ENCODE data around the gene UGT2B7. TPM values are rescaled to one million over a fixed set of nuclear protein-coding genes. Genes with fewer than 3 reads are reported as not detected.

Gene UGT2B7
- total and polyA plus RNA-seq, 2 donors (not counting 1 experiment from before 2014, with no cell fraction given) = not detected

DNA sequence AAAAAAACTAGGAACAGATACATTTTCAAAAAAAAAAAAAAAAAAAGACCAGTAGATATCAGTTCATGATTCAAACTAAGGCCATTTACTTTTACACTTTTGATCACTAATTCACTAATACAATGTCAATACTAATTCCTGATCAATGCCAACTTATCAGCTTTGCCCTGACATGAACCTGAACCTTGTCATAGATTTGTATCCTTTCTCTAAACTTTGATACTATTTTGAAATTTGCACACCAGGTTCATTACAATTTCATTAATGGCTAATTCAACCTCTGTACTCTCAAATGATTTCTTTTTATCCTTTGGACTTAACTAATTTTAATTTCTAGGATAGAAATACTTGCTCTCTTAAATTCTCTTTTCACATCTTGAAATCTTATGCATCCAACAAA is 37.7 kb downstream of the UGT2B7 start:
- Histone ChIP-seq H3K36me3 (replicated peaks in 1 of 2; ENCODE audit: control extremely low read depth in 1 of 2, control insufficient read depth in 1 of 2, extremely low read depth in 1 of 2, insufficient read depth in 2 of 2, low read length in 1 of 2) (no peaks in the 10 kb centered on the region), H3K79me2 (ENCODE audit: control insufficient read depth, insufficient read depth, low read length) (no peaks in the 10 kb centered on the region), H3K27me3 (replicated peaks in 1 of 4; ENCODE audit: control extremely low read depth in 1 of 4, control insufficient read depth in 3 of 4, insufficient read depth in 4 of 4, low read length in 3 of 4) (no peaks in the 10 kb centered on the region), H3K4me1 (ENCODE audit: control insufficient read depth in 2 of 2, insufficient read depth in 2 of 2, low read length in 2 of 2) (no peaks in the 10 kb centered on the region), H3K9ac (ENCODE audit: low read length) (no peak overlapping the region), H3K4me2 (replicated peaks; ENCODE audit: low read depth, low read length, poor library complexity, severe bottlenecking) (no peak overlapping the region), H3K4me3 (ENCODE audit: control extremely low read depth in 1 of 5, extremely low read depth in 1 of 5, insufficient read depth in 1 of 5, low read depth in 2 of 5, low read length in 4 of 5) (no peak overlapping the region), H3K9me3 (ENCODE audit: control extremely low read depth in 1 of 3, control insufficient read depth in 2 of 3, insufficient read depth in 1 of 3, low read length in 2 of 3) (no peaks in the 10 kb centered on the region), H2AFZ (ENCODE audit: insufficient read depth, low read depth, low read length, poor library complexity, severe bottlenecking) (no peak overlapping the region), H3K27ac (ENCODE audit: low read length in 2 of 2) (no peak overlapping the region), H4K20me1 (ENCODE audit: control insufficient read depth, insufficient read depth, low read length, poor library complexity, severe bottlenecking) (no peaks in the 10 kb centered on the region)
- intact Hi-C loops (cut with micrococcal nuclease) = no loop called here
- DNase-seq (no peak), ATAC-seq (ENCODE audit: low read depth) (no peak)
- Mint-ChIP-seq H3K27me3 (no peaks in the 10 kb centered on the region), H3K9me3 (ENCODE audit: insufficient read depth) (no peaks in the 10 kb centered on the region), H3K4me3 (no peak overlapping the region), H3K27ac (no peak overlapping the region), H3K4me1 (no peaks in the 10 kb centered on the region)
- ChIA-PET POLR2A (no interaction called here), CTCF (no interaction called here)
- no peak for TF ChIP-seq EZH2 (IDR thresholded peaks at IDR 0.05; ENCODE audit: borderline replicate concordance, insufficient read depth, low read depth, low read length, poor library complexity, severe bottlenecking)
- no peak for TF ChIP-seq CTCF (IDR thresholded peaks at IDR 0.05)

- H3K79me2 ChIP-seq (ENCODE audit: control insufficient read depth, insufficient read depth, low read length) = no peaks in the 10 kb centered on the region
- DNase-seq (no peak), ATAC-seq (ENCODE audit: low read depth) (no peak)
- H3K4me2 ChIP-seq (replicated peaks; ENCODE audit: low read depth, low read length, poor library complexity, severe bottlenecking) = no peak overlapping the region
- ChIA-PET POLR2A (no interaction called here), CTCF (no interaction called here)
- no peak overlapping the region for H3K4me3 ChIP-seq (ENCODE audit: control extremely low read depth in 1 of 5, extremely low read depth in 1 of 5, insufficient read depth in 1 of 5, low read depth in 2 of 5, low read length in 4 of 5)
- H3K9me3 ChIP-seq (ENCODE audit: control extremely low read depth in 1 of 3, control insufficient read depth in 2 of 3, insufficient read depth in 1 of 3, low read length in 2 of 3) = no peaks in the 10 kb centered on the region
- no peaks in the 10 kb centered on the region for H3K27me3 ChIP-seq (replicated peaks in 1 of 4; ENCODE audit: control extremely low read depth in 1 of 4, control insufficient read depth in 3 of 4, insufficient read depth in 4 of 4, low read length in 3 of 4)
- Mint-ChIP-seq H3K4me3 (no peak overlapping the region), H3K27me3 (no peaks in the 10 kb centered on the region), H3K9me3 (ENCODE audit: insufficient read depth) (no peaks in the 10 kb centered on the region), H3K27ac (no peak overlapping the region), H3K4me1 (no peaks in the 10 kb centered on the region)
- no peaks in the 10 kb centered on the region for H4K20me1 ChIP-seq (ENCODE audit: control insufficient read depth, insufficient read depth, low read length, poor library complexity, severe bottlenecking)
- no peak overlapping the region for H3K27ac ChIP-seq (ENCODE audit: low read length in 2 of 2)
- H3K9ac ChIP-seq (ENCODE audit: low read length) = no peak overlapping the region
- WGBS (ENCODE audit: insufficient coverage) = 100% methylated on average over 1 of the region's 4 CpGs
- no peaks in the 10 kb centered on the region for H3K4me1 ChIP-seq (ENCODE audit: control insufficient read depth in 2 of 2, insufficient read depth in 2 of 2, low read length in 2 of 2)
- TF ChIP-seq EZH2 (IDR thresholded peaks at IDR 0.05; ENCODE audit: borderline replicate concordance, insufficient read depth, low read depth, low read length, poor library complexity, severe bottlenecking) (no peak), CTCF (IDR thresholded peaks at IDR 0.05) (no peak)
- intact Hi-C loops (cut with micrococcal nuclease) = no loop called here
- no peak overlapping the region for H2AFZ ChIP-seq (ENCODE audit: insufficient read depth, low read depth, low read length, poor library complexity, severe bottlenecking)
- no peaks in the 10 kb centered on the region for H3K36me3 ChIP-seq (replicated peaks in 1 of 2; ENCODE audit: control extremely low read depth in 1 of 2, control insufficient read depth in 1 of 2, extremely low read depth in 1 of 2, insufficient read depth in 2 of 2, low read length in 1 of 2)
These were observed 38.2 kb downstream of the UGT2B7 start for GRCh38 chr4:69134471-69134870.
